ENCODE results near the gene ZNF529. TPM values are rescaled to one million over a fixed set of nuclear protein-coding genes. Genes with fewer than 3 reads are reported as not detected.

Gene ZNF529
- total and polyA plus RNA-seq, 10 of the 15 experiments (the other 5 are each of a cell fraction or from before 2014, with no cell fraction given), result 1.8 to 12.5 (median 4.5) TPM

GRCh38 chr19:36547001-36547732, 25.9 kb downstream of the ZNF529 start:
- DNase-seq (ENCODE audit: low read depth, low spot score), result no peak
- intact Hi-C loops (cut with micrococcal nuclease; ENCODE audit: unreplicated experiment), result no loop called here
- Histone ChIP-seq H3K79me2 (ENCODE audit: control insufficient read depth, insufficient read depth, low read length) (no peaks in the 10 kb centered on the region), H3K9ac (ENCODE audit: control insufficient read depth, insufficient read depth, low read length) (no peak overlapping the region), H3K4me3 (no peak overlapping the region), H3K36me3 (ENCODE audit: control insufficient read depth in 2 of 2, insufficient read depth in 2 of 2, low read length in 1 of 2) (peaks cover 2 to 11% of the 10 kb centered on the region in 2 experiments; a peak in 3 of 4 replicates), H3K9me3 (replicated peaks; ENCODE audit: control insufficient read depth, insufficient read depth, low read length) (peaks cover 61% of the 10 kb centered on the region), H3K4me2 (ENCODE audit: control insufficient read depth, insufficient read depth) (no peak overlapping the region), H2AFZ (ENCODE audit: control insufficient read depth, low read depth, low read length) (no peak overlapping the region), H3K27me3 (replicated peaks in 1 of 2; ENCODE audit: control insufficient read depth in 2 of 2, insufficient read depth in 2 of 2, low read length in 1 of 2) (no peaks in the 10 kb centered on the region), H3K4me1 (ENCODE audit: control insufficient read depth, insufficient read depth, low read length) (no peaks in the 10 kb centered on the region), H3K27ac (ENCODE audit: control insufficient read depth, insufficient read depth) (no peak overlapping the region), H4K20me1 (ENCODE audit: control insufficient read depth, insufficient read depth) (no peaks in the 10 kb centered on the region)
- 97% methylated on average over 5 of the region's 5 CpGs for WGBS (ENCODE audit: insufficient coverage, insufficient replicate concordance, low lambda C conversion rate, missing lambda C conversion rate)
- ChIA-PET POLR2A (no interaction called here), RAD21 (ENCODE audit: unreplicated experiment) (no interaction called here), CTCF (no interaction called here), SMC1A (ENCODE audit: uncharacterized antibody, unreplicated experiment) (no interaction called here)
- TSS peak; percentile 45 for BruUV-seq (replicated peaks)
- in situ Hi-C loops (cut with MboI), result no loop called here
- no peak for ATAC-seq
- no peak for FAIRE-seq
- TF ChIP-seq PML (IDR thresholded peaks at IDR 0.05; ENCODE audit: low read length) (no peak), ZNF217 (IDR thresholded peaks at IDR 0.05) (peak; percentile 64; the same call in 1 of the 2 replicates), ZNF687 (IDR thresholded peaks at IDR 0.05) (no peak), RELA (IDR thresholded peaks at IDR 0.05; ENCODE audit: borderline replicate concordance, partially characterized antibody) (no peak), CBX5 (IDR thresholded peaks at IDR 0.05; ENCODE audit: low read depth) (peak; percentile 99), ZNF274 (IDR thresholded peaks at IDR 0.05; ENCODE audit: insufficient read depth, insufficient read length) (peak; percentile 98), SP1 (IDR thresholded peaks at IDR 0.05; ENCODE audit: low read depth, low read length) (no peak), TCF3 (IDR thresholded peaks at IDR 0.05; ENCODE audit: borderline replicate concordance, insufficient read depth, low read depth, low read length) (no peak), E2F4 (IDR thresholded peaks at IDR 0.05; ENCODE audit: low read depth, low read length) (no peak), HDAC2 (IDR thresholded peaks at IDR 0.05) (no peak), TCF12 (IDR thresholded peaks at IDR 0.05; ENCODE audit: low read depth, low read length) (no peak), KLF5 (IDR thresholded peaks at IDR 0.05; ENCODE audit: partially characterized antibody) (peak; percentile 90), CHD2 (IDR thresholded peaks at IDR 0.05; ENCODE audit: borderline replicate concordance, low read depth, low read length) (no peak), ZNF207 (IDR thresholded peaks at IDR 0.05; ENCODE audit: borderline replicate concordance) (no peak), TCF7 (IDR thresholded peaks at IDR 0.05; ENCODE audit: borderline replicate concordance) (no peak), USF1 (IDR thresholded peaks at IDR 0.05; ENCODE audit: borderline replicate concordance, extremely low read length, insufficient read depth, low read depth, low read length) (no peak)

Data from GM12878 (cell line).